Activated T-cell treated with anti-CD3 and anti-CD28 coated beads, Interleukin-2, amount 50 U/mL, for 48 hours (primary cell): ENCODE measurements around the gene OBSL1.

Experiments used
- DNase-seq, 2 experiments: peaks; one replicate each; pipeline ENCODE4 v3.0.0-alpha.2; 2020

OBSL1 gene

DNA sequence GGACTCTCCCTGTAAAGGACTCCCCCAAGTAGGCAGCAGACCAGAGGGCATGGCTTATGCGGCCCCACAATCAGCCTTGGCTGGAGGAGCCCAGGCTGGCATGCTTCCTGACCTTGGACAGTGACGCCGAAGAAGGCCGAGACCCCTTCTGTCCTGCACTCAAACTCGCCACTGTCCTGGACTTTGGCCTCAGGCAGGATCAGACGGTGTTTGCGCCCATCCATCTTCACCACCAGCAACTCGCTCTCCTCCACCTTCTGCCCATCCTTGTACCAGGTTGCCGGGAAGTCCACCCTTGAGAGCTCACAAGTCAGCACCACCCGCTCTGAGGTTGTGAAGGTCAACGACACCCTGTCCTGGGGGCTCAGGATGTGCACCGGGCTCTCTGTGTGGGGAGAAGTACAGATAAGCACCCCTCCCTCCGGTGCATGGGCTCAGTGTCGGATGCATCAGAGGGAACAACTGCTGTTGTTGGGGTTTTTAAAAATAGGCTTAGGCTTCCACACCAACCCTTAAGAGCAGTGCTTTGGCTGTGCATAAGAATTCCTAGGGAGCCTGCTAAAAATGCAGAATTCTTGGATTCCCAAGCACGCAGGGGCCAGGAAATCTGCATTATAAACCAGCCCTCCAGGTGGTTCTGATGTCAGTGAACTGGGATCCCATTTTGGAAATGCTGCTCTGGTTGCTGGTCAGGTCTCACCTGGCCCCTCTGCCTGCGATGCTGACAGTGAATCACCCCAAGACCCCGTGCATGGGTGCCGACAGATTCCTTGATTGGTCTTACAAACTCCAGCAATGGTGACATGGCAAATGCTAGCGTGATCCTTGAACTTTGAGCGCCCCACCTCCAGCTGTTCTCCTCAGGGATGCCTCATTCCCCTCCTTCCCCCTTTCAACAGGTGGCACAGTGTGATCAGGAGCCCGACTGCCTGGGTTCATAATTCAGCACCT lies 5.9 kb downstream of the OBSL1 start:
- no peak for DNase-seq

DNA sequence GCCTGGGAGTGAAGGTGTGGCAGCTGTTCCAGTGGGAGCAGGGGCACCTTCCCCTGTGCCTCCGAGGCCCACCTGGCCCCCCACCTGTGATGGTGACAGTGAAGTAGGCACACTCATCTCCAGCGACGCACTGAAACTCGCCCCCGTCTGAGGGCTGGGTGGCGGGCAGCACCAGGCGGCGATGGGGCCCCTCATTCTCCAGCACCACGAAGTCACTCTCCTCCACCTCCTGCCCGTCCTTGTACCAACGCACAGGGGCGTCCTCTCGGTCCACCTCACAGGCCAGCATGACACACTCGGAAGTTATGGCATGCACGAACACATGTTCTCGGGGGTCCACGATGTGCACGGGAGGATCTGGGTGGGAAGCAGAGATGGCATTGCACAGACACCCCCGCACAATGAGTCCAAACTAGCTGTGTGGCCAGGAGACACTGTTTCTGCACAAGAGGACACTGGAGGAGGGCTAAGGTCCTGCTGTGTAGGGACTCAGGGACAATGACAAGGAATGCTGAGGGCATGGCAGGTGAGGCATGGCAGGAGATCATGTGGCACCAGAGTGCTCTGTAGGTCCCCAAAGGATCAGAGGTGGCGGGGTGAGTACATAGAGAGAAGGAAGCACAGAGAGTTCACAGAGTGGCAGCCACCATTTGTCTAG lies 7.9 kb downstream of the OBSL1 start:
- no peak for DNase-seq

- no peak for DNase-seq
Measured at GRCh38 chr2:219562049-219563020, 9.0 kb downstream of the OBSL1 start.

- DNase-seq = no peak
Measured at GRCh38 chr2:219561179-219562048, 9.9 kb downstream of the OBSL1 start.

GRCh38 chr2:219560893-219561178 lies 10.5 kb downstream of the OBSL1 start:
- no peak for DNase-seq

- DNase-seq = peak in 1 of 2 experiments; percentile 32
Measured at GRCh38 chr2:219560037-219560892, 11.1 kb downstream of the OBSL1 start.

DNA sequence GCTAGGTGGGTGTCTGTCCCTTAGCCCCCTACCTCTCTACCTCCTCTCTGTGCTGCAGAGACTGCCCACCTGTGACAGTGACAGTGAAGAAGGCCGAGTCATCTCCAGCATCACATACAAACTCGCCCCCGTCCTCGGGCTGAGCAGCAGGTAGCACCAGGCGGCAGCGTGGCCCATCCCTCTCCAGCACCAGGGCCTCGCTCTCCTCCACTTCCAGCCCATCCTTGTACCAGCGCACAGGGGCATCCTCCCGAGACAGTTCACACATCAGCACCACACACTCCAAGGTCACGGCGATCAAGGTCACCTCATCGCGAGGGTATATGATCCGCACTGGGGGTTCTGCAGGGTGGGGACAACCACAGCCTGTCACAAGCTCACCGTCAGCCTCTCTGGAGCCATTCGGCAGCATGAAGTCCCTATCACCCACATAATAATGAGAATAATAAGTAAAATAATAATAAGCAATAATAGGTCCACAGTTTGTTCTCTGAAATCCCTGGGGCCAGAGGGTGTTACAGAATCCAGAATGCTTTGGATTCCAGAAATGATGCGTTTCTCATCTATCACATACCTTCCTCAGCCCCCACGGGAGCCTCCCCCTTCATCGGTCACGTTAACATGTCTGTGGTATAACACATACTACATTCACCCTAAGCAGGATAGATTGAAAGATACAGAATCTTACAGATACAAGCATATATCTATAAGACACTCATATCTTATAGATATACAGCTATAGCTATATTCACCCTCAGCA lies 12.0 kb downstream of the OBSL1 start:
- no peak for DNase-seq

- no peak for DNase-seq
Measured at GRCh38 chr2:219557791-219558785, 13.3 kb downstream of the OBSL1 start.

- no peak for DNase-seq
Measured at GRCh38 chr2:219557320-219557719, 14.0 kb downstream of the OBSL1 start.

GRCh38 chr2:219556413-219556812 lies 14.9 kb downstream of the OBSL1 start:
- DNase-seq = no peak

- no peak for DNase-seq
Measured at GRCh38 chr2:219555956-219556355, 15.4 kb downstream of the OBSL1 start.

DNA sequence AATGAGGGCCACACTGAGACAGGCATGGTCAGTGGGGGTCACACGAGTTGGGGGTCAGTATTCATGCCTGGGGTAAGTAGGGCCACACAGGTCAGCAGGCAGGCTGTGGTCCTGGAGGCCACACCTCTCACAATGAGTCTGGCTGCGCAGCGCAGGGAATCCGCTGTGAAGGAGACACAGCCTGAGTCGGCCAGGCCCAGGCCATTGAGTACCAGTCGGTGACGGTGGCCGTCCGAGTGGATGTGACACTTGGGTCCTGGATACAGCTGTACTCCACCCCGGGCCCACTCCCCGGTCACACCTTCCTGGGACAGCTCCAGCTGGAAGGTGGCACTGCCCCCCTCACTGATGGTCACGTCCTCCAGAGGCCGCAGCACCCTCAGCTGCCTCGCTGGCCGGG lies 17.0 kb downstream of the OBSL1 start:
- no peak for DNase-seq

DNA sequence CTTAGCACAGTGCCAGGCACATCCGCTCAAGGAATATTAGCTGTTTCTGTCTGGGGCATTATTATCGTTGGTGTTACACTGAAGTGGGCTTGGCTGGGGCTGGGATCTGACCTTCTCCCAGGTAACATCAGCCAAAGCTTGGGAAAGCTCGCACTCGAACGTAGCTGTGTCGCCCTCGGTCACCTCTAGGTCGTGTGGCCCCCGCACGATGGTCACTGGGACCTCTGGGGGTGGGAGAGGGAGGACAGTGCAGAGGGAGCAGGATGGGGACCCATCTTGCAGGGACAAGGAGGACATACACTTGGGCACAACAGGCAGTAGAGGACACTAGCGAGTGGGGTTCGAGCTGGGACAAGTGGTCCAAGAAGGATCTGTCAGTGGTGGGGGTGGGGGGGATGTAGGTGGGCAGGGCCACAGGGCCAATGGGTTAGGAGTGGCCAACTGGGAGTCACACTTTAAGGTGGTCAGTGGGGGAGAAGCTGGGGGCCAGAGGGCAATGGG lies 17.8 kb downstream of the OBSL1 start:
- DNase-seq = no peak

GRCh38 chr2:219553168-219553417 lies 18.2 kb downstream of the OBSL1 start:
- DNase-seq = no peak

- peak; percentile 90 to 92 for DNase-seq
Measured at GRCh38 chr2:219552382-219553167, 18.8 kb downstream of the OBSL1 start.

- no peak for DNase-seq
Measured at GRCh38 chr2:219551441-219552381, 19.6 kb downstream of the OBSL1 start.

DNA sequence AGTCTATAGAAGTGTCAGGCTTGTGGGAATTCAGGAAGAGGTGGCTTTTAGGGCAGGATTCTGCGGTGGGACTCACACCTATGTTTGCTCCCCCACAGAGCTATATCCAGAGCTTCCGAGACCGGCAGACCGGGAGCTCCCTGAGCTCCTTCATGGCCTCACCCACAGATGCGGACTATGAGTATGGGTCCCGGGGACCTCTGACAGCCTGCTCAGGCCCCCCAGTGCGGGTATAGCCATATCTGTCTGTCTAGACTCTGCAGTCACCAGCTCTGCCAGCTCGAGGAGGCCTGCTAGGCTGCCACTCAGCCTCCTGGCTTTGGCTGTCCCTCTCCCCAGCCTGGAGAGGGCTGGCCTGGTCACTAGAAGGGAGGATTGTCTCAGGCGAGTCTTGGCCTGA lies 21.7 kb downstream of the OBSL1 start:
- no peak for DNase-seq
